GM19025 (cell line): Measurements from ENCODE around the gene KCND3.
"Not testable (repeated sequence)": the region's sequence is repeated elsewhere in the genome, so short reads cannot be mapped to it uniquely, and the experiment has no call there.

Source experiments
- ATAC-seq: cut with Tn5 transposase; IDR thresholded peaks from one replicate; pipeline ENCODE4 v1.9.1; 2021; ENCODE audit warnings: mild to moderate bottlenecking, low read depth, moderate library complexity; ENCODE audit not compliant: unreplicated experiment

The KCND3 gene

GRCh38 chr1:111821121-111821745, 168.2 kb downstream of the KCND3 start:
- no peak for ATAC-seq

GRCh38 chr1:111819566-111820263, 169.8 kb downstream of the KCND3 start:
- ATAC-seq: no peak

GRCh38 chr1:111818546-111818945, 170.9 kb downstream of the KCND3 start:
- no peak for ATAC-seq

- no peak for ATAC-seq
These were observed 171.4 kb downstream of the KCND3 start for GRCh38 chr1:111818081-111818480.

GRCh38 chr1:111814642-111815041, 174.8 kb downstream of the KCND3 start:
- no peak for ATAC-seq

- ATAC-seq: no peak
These were observed 175.2 kb downstream of the KCND3 start for GRCh38 chr1:111814305-111814628.

GRCh38 chr1:111813440-111814304, 175.8 kb downstream of the KCND3 start:
- no peak for ATAC-seq

GRCh38 chr1:111812306-111812705, 177.2 kb downstream of the KCND3 start:
- no peak for ATAC-seq

- ATAC-seq: no peak
These were observed 177.6 kb downstream of the KCND3 start for GRCh38 chr1:111811891-111812290.

GRCh38 chr1:111805251-111805650, 184.2 kb downstream of the KCND3 start:
- no peak for ATAC-seq

GRCh38 chr1:111804776-111805175, 184.7 kb downstream of the KCND3 start:
- no peak for ATAC-seq

- no peak for ATAC-seq
These were observed 185.5 kb downstream of the KCND3 start for GRCh38 chr1:111803951-111804350.

- no peak for ATAC-seq
These were observed 186.5 kb downstream of the KCND3 start for GRCh38 chr1:111802984-111803383.

- ATAC-seq: no peak
These were observed 187.4 kb downstream of the KCND3 start for GRCh38 chr1:111802110-111802509.

GRCh38 chr1:111801071-111801850, 188.2 kb downstream of the KCND3 start:
- no peak for ATAC-seq

- not testable (repeated sequence) for ATAC-seq
These were observed 189.7 kb downstream of the KCND3 start for GRCh38 chr1:111799722-111800121.

GRCh38 chr1:111798580-111798979, 190.9 kb downstream of the KCND3 start:
- ATAC-seq: no peak

- ATAC-seq: no peak
These were observed 194.1 kb downstream of the KCND3 start for GRCh38 chr1:111795401-111795800.

- no peak for ATAC-seq
These were observed 195.5 kb downstream of the KCND3 start for GRCh38 chr1:111793923-111794322.

- ATAC-seq: no peak
These were observed 197.2 kb downstream of the KCND3 start for GRCh38 chr1:111792249-111792648.

GRCh38 chr1:111791776-111792175, 197.7 kb downstream of the KCND3 start:
- ATAC-seq: no peak
